ENCODE data around the gene EVA1B. TPM values are rescaled to one million over a fixed set of nuclear protein-coding genes. Genes with fewer than 3 reads are reported as not detected.
A peak's percentile ranks its signal among the peaks of the same experiment; 100 is the strongest.

The EVA1B gene
- total RNA-seq, 1 donor from 2014 or later: 115 TPM

DNA sequence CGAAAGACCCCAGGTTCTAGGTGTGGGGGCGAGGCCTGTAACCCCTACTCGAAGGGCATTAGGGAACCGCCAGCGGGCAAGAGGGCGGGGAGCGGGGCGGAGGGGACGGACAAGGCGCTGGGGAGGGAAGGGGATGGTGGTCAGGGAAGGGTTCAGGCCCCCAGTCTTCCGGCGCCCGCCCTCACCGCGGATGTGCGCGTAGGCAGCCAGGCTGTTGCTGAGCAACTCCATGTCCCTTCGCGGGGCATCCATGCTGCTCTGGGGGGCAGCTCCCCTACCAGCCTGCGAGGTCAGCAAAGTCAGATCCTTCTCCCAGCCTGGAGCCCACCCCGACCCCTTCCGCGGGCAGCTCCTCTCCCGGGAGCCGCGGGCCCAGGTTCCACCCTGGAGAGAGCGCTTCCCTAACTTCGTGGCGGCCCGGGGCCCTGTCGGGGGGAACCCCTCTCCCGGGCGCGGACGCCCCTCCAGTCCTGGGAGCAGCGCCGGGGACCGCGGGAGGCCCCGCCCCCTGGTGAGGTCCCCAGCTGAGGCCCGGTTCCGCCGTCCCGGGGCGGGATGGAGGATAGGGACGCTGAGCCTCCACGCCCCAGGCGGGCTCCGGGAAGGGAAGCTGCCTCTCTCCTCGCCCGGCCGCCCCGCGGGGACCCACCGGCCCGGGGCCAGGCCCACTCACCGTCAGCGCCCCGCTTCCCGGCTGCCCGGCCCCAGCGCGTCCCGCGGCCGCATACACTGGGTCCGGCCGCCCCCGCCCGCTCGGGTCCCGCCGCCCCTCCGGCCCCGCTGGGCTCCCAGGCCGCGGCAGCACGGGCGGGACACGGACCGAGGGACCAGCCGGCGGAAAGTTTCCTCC is 434 bp downstream of the EVA1B start:
- no peaks in the 10 kb centered on the region for H3K36me3 Mint-ChIP-seq (ENCODE audit: unreplicated experiment)
- H3K9me3 Mint-ChIP-seq (ENCODE audit: unreplicated experiment): no peaks in the 10 kb centered on the region
- peak overlapping the region; percentile 81 for H3K4me3 Mint-ChIP-seq (ENCODE audit: unreplicated experiment)
- no peaks in the 10 kb centered on the region for H3K27me3 Mint-ChIP-seq (ENCODE audit: unreplicated experiment)
- TF ChIP-seq, protein P1, sequence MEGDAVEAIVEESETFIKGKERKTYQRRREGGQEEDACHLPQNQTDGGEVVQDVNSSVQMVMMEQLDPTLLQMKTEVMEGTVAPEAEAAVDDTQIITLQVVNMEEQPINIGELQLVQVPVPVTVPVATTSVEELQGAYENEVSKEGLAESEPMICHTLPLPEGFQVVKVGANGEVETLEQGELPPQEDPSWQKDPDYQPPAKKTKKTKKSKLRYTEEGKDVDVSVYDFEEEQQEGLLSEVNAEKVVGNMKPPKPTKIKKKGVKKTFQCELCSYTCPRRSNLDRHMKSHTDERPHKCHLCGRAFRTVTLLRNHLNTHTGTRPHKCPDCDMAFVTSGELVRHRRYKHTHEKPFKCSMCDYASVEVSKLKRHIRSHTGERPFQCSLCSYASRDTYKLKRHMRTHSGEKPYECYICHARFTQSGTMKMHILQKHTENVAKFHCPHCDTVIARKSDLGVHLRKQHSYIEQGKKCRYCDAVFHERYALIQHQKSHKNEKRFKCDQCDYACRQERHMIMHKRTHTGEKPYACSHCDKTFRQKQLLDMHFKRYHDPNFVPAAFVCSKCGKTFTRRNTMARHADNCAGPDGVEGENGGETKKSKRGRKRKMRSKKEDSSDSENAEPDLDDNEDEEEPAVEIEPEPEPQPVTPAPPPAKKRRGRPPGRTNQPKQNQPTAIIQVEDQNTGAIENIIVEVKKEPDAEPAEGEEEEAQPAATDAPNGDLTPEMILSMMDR (IDR thresholded peaks at IDR 0.05): no peak
- DNase-seq (ENCODE audit: extremely low spot score, unreplicated experiment): no peak
- peaks cover 48% of the 10 kb centered on the region for H3K4me1 Mint-ChIP-seq (ENCODE audit: unreplicated experiment)
- H3K27ac Mint-ChIP-seq (ENCODE audit: unreplicated experiment): peak overlapping the region; percentile 83

DNA sequence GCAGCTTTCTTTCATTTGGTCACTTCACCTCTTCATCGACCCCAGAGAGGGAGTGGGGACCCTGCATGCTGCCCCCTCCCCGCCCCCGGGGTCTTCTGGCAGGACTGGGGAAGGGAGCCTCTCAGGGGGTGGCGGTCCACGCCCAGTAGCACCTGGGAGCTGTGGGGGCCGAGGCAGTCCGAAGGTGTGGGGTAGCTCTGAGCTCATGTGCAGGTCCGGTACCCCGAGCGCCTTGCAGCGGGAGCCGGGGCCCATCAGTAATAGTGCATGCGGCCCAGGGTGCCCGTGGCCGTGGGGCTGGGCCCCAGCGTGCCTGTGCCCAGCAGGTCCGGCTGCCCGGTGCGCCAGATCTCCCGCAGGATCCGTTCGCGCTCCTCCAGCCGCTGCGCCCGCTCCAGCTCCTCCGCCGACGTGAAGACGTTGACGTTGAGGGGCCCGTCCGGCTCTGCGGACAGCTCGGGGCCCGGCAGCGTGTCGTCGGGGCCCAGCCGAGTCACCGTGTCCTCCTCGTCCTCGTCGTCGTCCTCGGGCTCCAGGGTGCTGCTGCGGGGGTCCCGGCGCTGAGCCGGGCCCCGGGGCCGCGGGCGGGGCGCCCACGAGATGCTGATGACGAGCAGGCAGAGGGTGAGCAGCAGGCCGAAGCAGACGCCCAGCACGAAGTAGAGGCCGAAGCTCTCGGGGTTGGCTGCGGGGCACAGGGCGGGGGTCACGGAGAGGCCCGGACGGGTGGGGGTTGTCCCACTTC is 1.2 kb downstream of the EVA1B start:
- Mint-ChIP-seq H3K27ac (ENCODE audit: unreplicated experiment) (peak overlapping the region; percentile 85), H3K27me3 (ENCODE audit: unreplicated experiment) (no peaks in the 10 kb centered on the region)

DNA sequence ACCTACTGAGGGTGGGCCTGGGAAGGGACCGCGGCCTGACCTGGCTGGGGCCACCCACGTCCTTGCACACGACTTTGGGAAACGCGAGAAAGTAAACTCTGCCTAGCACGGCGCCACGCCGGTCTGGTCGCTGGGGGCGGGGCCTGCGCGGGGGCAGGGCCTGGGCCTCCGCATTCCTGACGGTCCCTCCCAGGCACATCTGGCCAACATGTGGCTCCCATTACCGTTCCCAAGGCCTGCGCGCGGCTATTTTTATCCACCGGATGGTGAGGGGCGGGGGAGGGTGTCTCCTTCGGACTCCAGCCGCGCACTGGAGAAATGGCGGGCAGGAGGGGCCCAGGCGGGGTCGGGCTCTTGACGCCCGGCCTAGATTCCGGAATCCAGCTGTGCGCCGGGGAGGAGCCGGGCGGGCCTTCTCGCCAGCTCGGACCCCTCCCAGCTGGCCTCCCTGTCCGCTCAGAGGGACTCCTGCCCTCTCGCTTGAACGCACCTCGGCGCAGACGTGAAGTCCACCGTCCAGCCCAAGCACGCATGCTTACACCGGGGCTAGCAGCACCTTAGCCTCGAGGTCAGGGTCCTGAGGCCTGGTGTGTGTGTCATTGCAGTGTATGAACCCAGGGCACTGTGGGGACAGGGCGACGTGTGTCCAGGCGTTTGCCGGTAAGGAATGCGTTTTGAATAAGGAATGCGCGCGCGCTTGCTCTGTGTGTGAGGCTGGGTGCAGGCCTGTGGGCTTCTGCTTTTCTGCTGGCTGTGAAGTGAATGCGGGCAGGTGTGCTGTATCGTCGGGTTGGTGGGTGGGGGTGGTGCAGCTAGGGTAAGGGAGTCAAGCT is 2.1 kb downstream of the EVA1B start:
- TF ChIP-seq, protein P1 (IDR thresholded peaks at IDR 0.05): no peak
- Mint-ChIP-seq H3K4me3 (ENCODE audit: unreplicated experiment) (peak overlapping the region; percentile 81), H3K4me1 (ENCODE audit: unreplicated experiment) (peaks cover 32% of the 10 kb centered on the region), H3K9me3 (ENCODE audit: unreplicated experiment) (no peaks in the 10 kb centered on the region), H3K27ac (ENCODE audit: unreplicated experiment) (peak overlapping the region; percentile 85), H3K36me3 (ENCODE audit: unreplicated experiment) (no peaks in the 10 kb centered on the region), H3K27me3 (ENCODE audit: unreplicated experiment) (no peaks in the 10 kb centered on the region)
- DNase-seq (ENCODE audit: extremely low spot score, unreplicated experiment): peak; percentile 97

More for the DNA sequence above, 1.2 kb downstream of the EVA1B start:
- Mint-ChIP-seq H3K4me3 (ENCODE audit: unreplicated experiment) (peak overlapping the region; percentile 81), H3K9me3 (ENCODE audit: unreplicated experiment) (no peaks in the 10 kb centered on the region), H3K4me1 (ENCODE audit: unreplicated experiment) (peaks cover 40% of the 10 kb centered on the region), H3K36me3 (ENCODE audit: unreplicated experiment) (no peaks in the 10 kb centered on the region)
- DNase-seq (ENCODE audit: extremely low spot score, unreplicated experiment): no peak
- TF ChIP-seq, protein P1 (IDR thresholded peaks at IDR 0.05): no peak

DNA sequence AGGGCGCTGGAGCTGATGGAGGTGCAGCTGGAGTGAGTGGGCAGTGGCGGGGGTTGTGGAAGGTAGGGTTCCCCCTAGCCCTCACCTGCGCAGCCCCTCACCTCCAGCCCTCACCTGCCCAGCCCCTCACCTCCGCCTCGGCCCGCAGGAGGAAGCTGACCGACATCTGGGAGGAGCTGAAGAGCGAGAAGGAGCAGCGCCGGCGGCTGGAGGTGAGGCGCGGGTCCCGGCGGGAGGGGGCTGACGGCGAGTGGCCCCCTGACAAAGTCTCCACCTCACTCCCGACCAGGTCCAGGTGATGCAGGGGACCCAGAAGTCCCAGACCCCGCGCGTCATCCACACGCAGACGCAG is 2.7 kb downstream of the EVA1B start:
- TF ChIP-seq, protein P1 (IDR thresholded peaks at IDR 0.05): no peak
- no peaks in the 10 kb centered on the region for H3K9me3 Mint-ChIP-seq (ENCODE audit: unreplicated experiment)
- H3K27ac Mint-ChIP-seq (ENCODE audit: unreplicated experiment): peak overlapping the region; percentile 78
- H3K27me3 Mint-ChIP-seq (ENCODE audit: unreplicated experiment): no peaks in the 10 kb centered on the region
- H3K4me1 Mint-ChIP-seq (ENCODE audit: unreplicated experiment): peaks cover 28% of the 10 kb centered on the region
- no peak for DNase-seq (ENCODE audit: extremely low spot score, unreplicated experiment)
- no peaks in the 10 kb centered on the region for H3K36me3 Mint-ChIP-seq (ENCODE audit: unreplicated experiment)
- peak overlapping the region; percentile 63 for H3K4me3 Mint-ChIP-seq (ENCODE audit: unreplicated experiment)
